Measurements from ENCODE around the gene DEF6. TPM values are rescaled to one million over a fixed set of nuclear protein-coding genes. Genes with fewer than 3 reads are reported as not detected.

The DEF6 gene, protein sequence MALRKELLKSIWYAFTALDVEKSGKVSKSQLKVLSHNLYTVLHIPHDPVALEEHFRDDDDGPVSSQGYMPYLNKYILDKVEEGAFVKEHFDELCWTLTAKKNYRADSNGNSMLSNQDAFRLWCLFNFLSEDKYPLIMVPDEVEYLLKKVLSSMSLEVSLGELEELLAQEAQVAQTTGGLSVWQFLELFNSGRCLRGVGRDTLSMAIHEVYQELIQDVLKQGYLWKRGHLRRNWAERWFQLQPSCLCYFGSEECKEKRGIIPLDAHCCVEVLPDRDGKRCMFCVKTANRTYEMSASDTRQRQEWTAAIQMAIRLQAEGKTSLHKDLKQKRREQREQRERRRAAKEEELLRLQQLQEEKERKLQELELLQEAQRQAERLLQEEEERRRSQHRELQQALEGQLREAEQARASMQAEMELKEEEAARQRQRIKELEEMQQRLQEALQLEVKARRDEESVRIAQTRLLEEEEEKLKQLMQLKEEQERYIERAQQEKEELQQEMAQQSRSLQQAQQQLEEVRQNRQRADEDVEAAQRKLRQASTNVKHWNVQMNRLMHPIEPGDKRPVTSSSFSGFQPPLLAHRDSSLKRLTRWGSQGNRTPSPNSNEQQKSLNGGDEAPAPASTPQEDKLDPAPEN
- 70.1 TPM for polyA plus RNA-seq (2013)

DNA sequence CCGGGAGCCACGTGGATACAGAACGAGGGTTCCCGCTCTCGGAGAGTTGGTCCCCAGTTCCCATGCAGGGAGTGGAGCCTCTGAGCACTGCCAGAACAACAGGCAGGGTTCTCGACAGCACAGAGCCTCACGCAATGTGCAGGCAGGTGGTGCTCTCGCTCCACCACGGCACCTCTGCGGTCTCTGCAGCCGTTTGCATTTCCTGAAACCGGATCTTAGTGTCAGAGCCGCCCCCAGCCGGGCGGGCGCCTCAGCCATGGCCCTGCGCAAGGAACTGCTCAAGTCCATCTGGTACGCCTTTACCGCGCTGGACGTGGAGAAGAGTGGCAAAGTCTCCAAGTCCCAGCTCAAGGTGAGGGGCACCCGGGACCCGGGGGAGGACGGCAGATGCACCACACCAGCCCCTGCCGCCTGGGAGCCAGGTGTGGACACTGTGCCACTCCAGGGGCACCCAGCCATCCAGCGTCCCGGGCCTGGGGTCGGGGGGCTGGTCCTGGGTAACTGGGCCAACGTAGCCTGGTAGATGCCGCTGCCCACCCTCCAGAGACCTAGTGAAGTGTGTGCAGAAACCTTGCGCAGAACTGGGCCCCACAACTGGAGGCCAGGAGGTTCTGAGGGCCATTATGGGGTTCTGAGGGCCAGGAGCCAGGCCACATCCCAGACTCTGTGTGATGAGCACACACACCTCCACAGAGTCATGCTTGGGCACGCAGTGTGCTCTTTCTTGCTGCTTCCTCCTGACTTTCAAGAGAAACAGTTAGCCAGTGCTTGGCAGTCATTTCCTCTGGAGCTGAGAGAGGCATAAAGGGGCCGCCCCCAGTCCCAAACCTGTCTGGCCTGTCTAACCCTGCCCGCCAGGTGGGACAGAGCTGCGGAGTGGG is at the start of gene DEF6:
Gene DEF6 (plus strand): TSS at position 218 of the 881 bp plus-strand sequence. CDS start 39 bp downstream, at position 257.
- no peaks in the 10 kb centered on the region for H3K9me3 ChIP-seq (ENCODE audit: control extremely low read depth in 1 of 5, control insufficient read depth in 4 of 5, insufficient read depth in 2 of 5, low read depth in 1 of 5, low read length in 4 of 5)
- H3K4me1 ChIP-seq (ENCODE audit: control extremely low read depth in 1 of 4, control insufficient read depth in 4 of 4, insufficient read depth in 4 of 4, low read length in 3 of 4), result peaks cover 37 to 61% (median 57%) of the 10 kb centered on the region in 4 experiments
- ChIA-PET POLR2A (interaction anchor here (0.7 to 1.4 kb wide), 2 partner anchors 152 to 173 kb away, joined by 3 to 6 read pairs; no protein-coding TSS in a partner anchor), CTCF (interaction anchor here (1.0 to 20.5 kb wide), 17 partner anchors 12 to 319 kb away, joined by 3 to 405 read pairs (median 4); partner anchors contain the start of genes FANCE, PPARD and RPL10A)
- H3K4me3 ChIP-seq (ENCODE audit: control insufficient read depth in 1 of 7, extremely low read depth in 1 of 7, insufficient read depth in 4 of 7, low read depth in 2 of 7, low read length in 6 of 7), result peak within 1 kb of the TSS; percentile 44 to 91 (median 78)
- peak; percentile 91 to 94 (median 94) for DNase-seq
- peaks cover 0 to 44% (median 20%) of the 10 kb centered on the region in 4 experiments for H3K36me3 ChIP-seq (ENCODE audit: control insufficient read depth in 4 of 4, insufficient read depth in 4 of 4, low read length in 3 of 4)
- H3K27ac ChIP-seq (ENCODE audit: insufficient read depth in 1 of 2, low read depth in 1 of 2, low read length in 2 of 2, poor library complexity in 1 of 2, severe bottlenecking in 2 of 2), result peak within 1 kb of the TSS; percentile 85 to 94
- WGBS (ENCODE audit: insufficient coverage), result under 1% methylated on average over 27 of the region's 35 CpGs
- H3K27me3 ChIP-seq (replicated peaks in 2 of 5; ENCODE audit: control insufficient read depth in 4 of 5, insufficient read depth in 5 of 5, low read length in 4 of 5), result no peaks in the 10 kb centered on the region

DNA sequence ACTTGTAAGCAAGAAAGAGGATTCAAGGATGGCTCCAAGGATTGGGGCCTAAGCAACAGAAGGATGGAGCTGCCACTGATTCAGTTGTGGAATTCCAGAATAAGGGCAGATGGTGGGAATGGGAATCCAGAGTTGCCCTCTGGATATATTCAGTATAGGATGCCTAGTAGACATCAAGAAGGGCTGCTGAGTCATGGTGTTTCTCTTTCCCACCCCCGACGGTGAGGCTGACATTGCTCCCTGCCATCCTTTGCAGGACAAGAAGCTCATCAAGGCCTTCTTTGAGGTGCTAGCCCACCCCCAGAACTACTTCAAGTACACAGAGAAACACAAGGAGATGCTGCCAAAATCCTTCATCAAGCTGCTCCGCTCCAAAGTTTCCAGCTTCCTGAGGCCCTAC is 49.3 kb upstream of the DEF6 start:
- 39% methylated on average over 3 of the region's 3 CpGs for WGBS (ENCODE audit: insufficient coverage)
- no peak overlapping the region for H3K4me3 ChIP-seq (ENCODE audit: control insufficient read depth in 1 of 7, extremely low read depth in 1 of 7, insufficient read depth in 4 of 7, low read depth in 2 of 7, low read length in 6 of 7)

DNA sequence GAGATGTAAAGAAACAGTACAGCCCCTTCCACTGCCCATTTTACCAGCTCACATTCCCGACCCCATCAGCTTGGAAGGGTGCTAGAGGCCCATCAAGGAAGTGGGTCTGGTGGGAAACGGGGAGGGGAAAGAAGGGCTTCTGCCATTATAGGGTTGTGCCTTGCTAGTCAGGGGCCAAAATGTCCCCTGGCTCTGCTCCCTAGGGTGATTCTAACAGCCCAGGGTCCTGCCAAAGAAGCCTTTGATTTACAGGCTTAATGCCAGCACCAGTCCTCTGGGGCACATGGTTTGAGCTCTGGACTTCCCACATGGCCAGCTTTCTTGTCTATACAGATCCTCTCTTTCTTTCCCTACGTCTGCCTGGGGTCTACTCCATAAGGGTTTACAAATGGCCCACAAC is 48.7 kb upstream of the DEF6 start:
- no peak for DNase-seq
- ChIA-PET POLR2A (no interaction called here), CTCF (interaction anchor here (0.6 to 2.2 kb wide), 6 partner anchors 8 to 292 kb away, joined by 3 to 15 read pairs (median 3); no protein-coding TSS in a partner anchor)
- H3K27ac ChIP-seq (ENCODE audit: insufficient read depth in 1 of 2, low read depth in 1 of 2, low read length in 2 of 2, poor library complexity in 1 of 2, severe bottlenecking in 2 of 2), result no peak overlapping the region
- WGBS (ENCODE audit: insufficient coverage), result 100% methylated on average over 1 of the region's 3 CpGs
- peaks cover 0 to 9% (median 5%) of the 10 kb centered on the region in 4 experiments for H3K36me3 ChIP-seq (ENCODE audit: control insufficient read depth in 4 of 4, insufficient read depth in 4 of 4, low read length in 3 of 4)
- H3K9me3 ChIP-seq (ENCODE audit: control extremely low read depth in 1 of 5, control insufficient read depth in 4 of 5, insufficient read depth in 2 of 5, low read depth in 1 of 5, low read length in 4 of 5), result no peaks in the 10 kb centered on the region
- H3K27me3 ChIP-seq (replicated peaks in 2 of 5; ENCODE audit: control insufficient read depth in 4 of 5, insufficient read depth in 5 of 5, low read length in 4 of 5), result no peaks in the 10 kb centered on the region
- peaks cover 0 to 13% (median 1%) of the 10 kb centered on the region in 4 experiments for H3K4me1 ChIP-seq (ENCODE audit: control extremely low read depth in 1 of 4, control insufficient read depth in 4 of 4, insufficient read depth in 4 of 4, low read length in 3 of 4)
- no peak overlapping the region for H3K4me3 ChIP-seq (ENCODE audit: control insufficient read depth in 1 of 7, extremely low read depth in 1 of 7, insufficient read depth in 4 of 7, low read depth in 2 of 7, low read length in 6 of 7)

More for the DNA sequence above, 49.3 kb upstream of the DEF6 start:
- H3K4me1 ChIP-seq (ENCODE audit: control extremely low read depth in 1 of 4, control insufficient read depth in 4 of 4, insufficient read depth in 4 of 4, low read length in 3 of 4), result peaks cover 0 to 13% (median 1%) of the 10 kb centered on the region in 4 experiments
- H3K36me3 ChIP-seq (ENCODE audit: control insufficient read depth in 4 of 4, insufficient read depth in 4 of 4, low read length in 3 of 4), result peaks cover 0 to 13% (median 6%) of the 10 kb centered on the region in 4 experiments
- ChIA-PET POLR2A (no interaction called here), CTCF (interaction anchor here (0.6 to 1.8 kb wide), 4 partner anchors 13 to 291 kb away, joined by 3 to 4 read pairs (median 3); no protein-coding TSS in a partner anchor)
- no peak overlapping the region for H3K27ac ChIP-seq (ENCODE audit: insufficient read depth in 1 of 2, low read depth in 1 of 2, low read length in 2 of 2, poor library complexity in 1 of 2, severe bottlenecking in 2 of 2)
- no peaks in the 10 kb centered on the region for H3K27me3 ChIP-seq (replicated peaks in 2 of 5; ENCODE audit: control insufficient read depth in 4 of 5, insufficient read depth in 5 of 5, low read length in 4 of 5)
- H3K9me3 ChIP-seq (ENCODE audit: control extremely low read depth in 1 of 5, control insufficient read depth in 4 of 5, insufficient read depth in 2 of 5, low read depth in 1 of 5, low read length in 4 of 5), result no peaks in the 10 kb centered on the region
- DNase-seq, result no peak

DNA sequence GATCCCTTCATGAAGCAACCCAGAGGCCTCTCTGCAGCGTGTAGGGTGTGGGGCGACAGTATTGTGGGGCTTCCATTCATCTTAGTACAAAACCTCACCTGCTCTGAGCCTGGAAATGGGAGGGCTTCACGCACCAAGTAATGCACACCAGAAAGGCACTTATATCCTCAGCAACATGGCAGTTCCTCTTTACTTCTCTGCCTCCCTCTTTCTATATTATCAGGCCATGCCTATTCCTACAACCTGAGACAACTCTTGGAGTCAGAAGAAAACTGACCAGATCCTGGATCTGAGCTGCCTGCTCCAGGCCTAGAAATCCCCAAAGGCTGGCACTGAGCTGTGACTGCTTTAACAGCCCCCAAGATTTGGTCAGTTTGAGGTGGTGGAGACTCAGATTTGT is 45.7 kb upstream of the DEF6 start:
- ChIA-PET POLR2A (no interaction called here), CTCF (interaction anchor here (1.0 kb wide), 2 partner anchors 10 to 11 kb away, joined by 3 to 4 read pairs; no protein-coding TSS in a partner anchor)
- no peak for DNase-seq
- no peaks in the 10 kb centered on the region for H3K9me3 ChIP-seq (ENCODE audit: control extremely low read depth in 1 of 5, control insufficient read depth in 4 of 5, insufficient read depth in 2 of 5, low read depth in 1 of 5, low read length in 4 of 5)
- 90% methylated on average over 1 of the region's 3 CpGs for WGBS (ENCODE audit: insufficient coverage)
- H3K4me1 ChIP-seq (ENCODE audit: control extremely low read depth in 1 of 4, control insufficient read depth in 4 of 4, insufficient read depth in 4 of 4, low read length in 3 of 4), result peaks cover 0 to 13% (median 1%) of the 10 kb centered on the region in 4 experiments
- peaks cover 0 to 3% (median 0%) of the 10 kb centered on the region in 4 experiments for H3K36me3 ChIP-seq (ENCODE audit: control insufficient read depth in 4 of 4, insufficient read depth in 4 of 4, low read length in 3 of 4)
- H3K27me3 ChIP-seq (replicated peaks in 2 of 5; ENCODE audit: control insufficient read depth in 4 of 5, insufficient read depth in 5 of 5, low read length in 4 of 5), result no peaks in the 10 kb centered on the region
- no peak overlapping the region for H3K27ac ChIP-seq (ENCODE audit: insufficient read depth in 1 of 2, low read depth in 1 of 2, low read length in 2 of 2, poor library complexity in 1 of 2, severe bottlenecking in 2 of 2)
- no peak overlapping the region for H3K4me3 ChIP-seq (ENCODE audit: control insufficient read depth in 1 of 7, extremely low read depth in 1 of 7, insufficient read depth in 4 of 7, low read depth in 2 of 7, low read length in 6 of 7)

DNA sequence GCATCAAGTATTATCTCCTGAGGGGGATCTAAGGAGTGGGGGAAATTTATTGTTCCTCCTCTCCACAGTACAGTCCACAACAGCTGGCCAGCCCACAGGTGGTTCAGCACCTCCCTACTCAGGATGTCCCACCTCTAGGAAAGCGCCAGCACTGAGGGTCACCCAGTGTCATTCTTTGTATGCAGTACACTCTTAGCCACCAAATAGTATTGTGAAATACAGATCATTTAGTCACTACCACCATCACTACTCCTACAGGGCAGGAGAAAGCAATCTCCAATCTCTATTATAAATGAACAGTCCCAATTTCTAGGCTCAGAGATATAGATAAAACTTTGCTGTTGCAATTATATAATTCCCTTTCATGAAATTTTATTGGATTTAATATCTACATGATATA is 44.4 kb upstream of the DEF6 start:
- Histone ChIP-seq H3K27me3 (replicated peaks in 2 of 5; ENCODE audit: control insufficient read depth in 4 of 5, insufficient read depth in 5 of 5, low read length in 4 of 5) (no peaks in the 10 kb centered on the region), H3K9me3 (ENCODE audit: control extremely low read depth in 1 of 5, control insufficient read depth in 4 of 5, insufficient read depth in 2 of 5, low read depth in 1 of 5, low read length in 4 of 5) (no peaks in the 10 kb centered on the region), H3K27ac (ENCODE audit: insufficient read depth in 1 of 2, low read depth in 1 of 2, low read length in 2 of 2, poor library complexity in 1 of 2, severe bottlenecking in 2 of 2) (no peak overlapping the region), H3K4me1 (ENCODE audit: control extremely low read depth in 1 of 4, control insufficient read depth in 4 of 4, insufficient read depth in 4 of 4, low read length in 3 of 4) (peaks cover 0 to 10% (median 6%) of the 10 kb centered on the region in 4 experiments), H3K36me3 (ENCODE audit: control insufficient read depth in 4 of 4, insufficient read depth in 4 of 4, low read length in 3 of 4) (peaks cover 0 to 3% (median 0%) of the 10 kb centered on the region in 4 experiments), H3K4me3 (ENCODE audit: control insufficient read depth in 1 of 7, extremely low read depth in 1 of 7, insufficient read depth in 4 of 7, low read depth in 2 of 7, low read length in 6 of 7) (no peak overlapping the region)
- whole genome bisulfite sequencing (ENCODE audit: insufficient coverage), result 100% methylated on average over 1 of the region's 1 CpG
- DNase-seq, result no peak
- ChIA-PET POLR2A (no interaction called here), CTCF (interaction anchor here (1.0 kb wide), 1 partner anchor 12 kb away, joined by 4 read pairs; no protein-coding TSS in a partner anchor)

DNA sequence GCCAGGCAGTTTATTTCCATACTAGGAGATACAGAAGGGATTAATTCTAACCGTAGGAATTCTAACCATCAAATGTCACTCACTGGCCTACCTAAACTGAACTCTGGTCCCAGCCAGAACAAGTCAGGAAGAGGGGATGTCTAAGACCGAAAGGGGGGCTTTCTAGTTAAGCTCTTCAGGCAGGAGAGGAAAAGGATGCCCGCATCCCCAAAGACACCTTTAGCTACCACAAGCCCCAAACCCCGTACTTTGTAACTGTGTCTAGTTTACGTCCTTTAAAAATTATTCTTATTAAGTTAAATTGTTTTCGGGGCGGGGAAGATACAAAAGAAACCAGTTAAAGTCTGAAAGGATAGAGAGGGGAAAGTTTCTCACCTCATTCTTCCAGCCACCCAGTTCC is 39.3 kb upstream of the DEF6 start:
- Histone ChIP-seq H3K36me3 (ENCODE audit: control insufficient read depth in 4 of 4, insufficient read depth in 4 of 4, low read length in 3 of 4) (no peaks in the 10 kb centered on the region), H3K27me3 (replicated peaks in 2 of 5; ENCODE audit: control insufficient read depth in 4 of 5, insufficient read depth in 5 of 5, low read length in 4 of 5) (no peaks in the 10 kb centered on the region), H3K4me3 (ENCODE audit: control insufficient read depth in 1 of 7, extremely low read depth in 1 of 7, insufficient read depth in 4 of 7, low read depth in 2 of 7, low read length in 6 of 7) (peak overlapping the region in 6 of 7 experiments; percentile 60 to 98 (median 90)), H3K4me1 (ENCODE audit: control extremely low read depth in 1 of 4, control insufficient read depth in 4 of 4, insufficient read depth in 4 of 4, low read length in 3 of 4) (peaks cover 8 to 20% (median 16%) of the 10 kb centered on the region in 4 experiments), H3K9me3 (ENCODE audit: control extremely low read depth in 1 of 5, control insufficient read depth in 4 of 5, insufficient read depth in 2 of 5, low read depth in 1 of 5, low read length in 4 of 5) (no peaks in the 10 kb centered on the region), H3K27ac (ENCODE audit: insufficient read depth in 1 of 2, low read depth in 1 of 2, low read length in 2 of 2, poor library complexity in 1 of 2, severe bottlenecking in 2 of 2) (peak overlapping the region; percentile 86 to 92)
- 42% methylated on average over 2 of the region's 7 CpGs for WGBS (ENCODE audit: insufficient coverage)
- POLR2A ChIA-PET, result interaction anchor here (0.7 kb wide), 1 partner anchor 647 kb away, joined by 3 read pairs; no protein-coding TSS in a partner anchor
- CTCF ChIA-PET, result interaction anchor here (0.8 to 5.4 kb wide), 7 partner anchors 10 to 161 kb away, joined by 3 to 56 read pairs (median 4); no protein-coding TSS in a partner anchor
- DNase-seq, result peak in 1 of 3 donors; percentile 8
